OCI-LY7 (cell line): Measurements from ENCODE around the gene CREB5. TPM values are rescaled to one million over a fixed set of nuclear protein-coding genes. Genes with fewer than 3 reads are reported as not detected.

Source experiments
- BruUV-seq: library from RNA; stranded (reverse); fragments of 400-500 nt; replicated peaks from 2 replicates; lab custom pipeline; 2021; lab: Mats Ljungman, UMichigan
- CTCF ChIA-PET: fragments of 300-600 bp; sonication (Branson Sonifier 250); formaldehyde crosslinking; loops from one replicate; lab custom pipeline; 2022; ENCODE audit warnings: antibody characterized with exemption; ENCODE audit not compliant: unreplicated experiment; lab: Charles Lee
- POLR2A ChIA-PET: fragments of 300-600 bp; sonication (Branson Sonifier 250); formaldehyde crosslinking; loops from one replicate; lab custom pipeline; 2022; ENCODE audit warnings: antibody characterized with exemption; lab: Charles Lee
- DNase-seq: peaks from one replicate; pipeline ENCODE4 v3.0.0-alpha.2; 2015; ENCODE audit warnings: low spot score
- H2AFZ ChIP-seq: fragments of 200-600 bp; sonication (generic), shearing (Covaris generic); 2 replicates; pipeline ENCODE4 v1.6.1; 2014; ENCODE audit warnings: mild to moderate bottlenecking, antibody characterized with exemption, low read length, moderate library complexity
- H3K27ac ChIP-seq: fragments of 200-600 bp; sonication (generic); 2 replicates; pipeline ENCODE4 v1.5.1; 2014; ENCODE audit warnings: mixed run types, low read depth, mild to moderate bottlenecking, moderate library complexity, low read length, inconsistent platforms; ENCODE audit not compliant: poor library complexity, severe bottlenecking
- H3K36me3 ChIP-seq: fragments of 200-600 bp; sonication (generic); 2 replicates; pipeline ENCODE4 v1.6.1; 2014; ENCODE audit warnings: mild to moderate bottlenecking, antibody characterized with exemption, low read length, moderate library complexity, mixed read lengths; ENCODE audit not compliant: insufficient read depth
- H3K4me1 ChIP-seq: fragments of 200-600 bp; sonication (generic); 2 replicates; pipeline ENCODE4 v1.5.1; 2014; ENCODE audit warnings: mild to moderate bottlenecking, low read length; ENCODE audit not compliant: insufficient read depth, poor library complexity, severe bottlenecking
- H3K4me2 ChIP-seq: fragments of 200-600 bp; sonication (generic); 2 replicates; pipeline ENCODE4 v1.6.1; 2014; ENCODE audit warnings: mild to moderate bottlenecking, low read length
- H3K4me3 ChIP-seq: fragments of 200-600 bp; sonication (generic); 2 replicates; pipeline ENCODE4 v1.5.1; 2014; ENCODE audit warnings: mild to moderate bottlenecking, low read depth, low read length; ENCODE audit not compliant: poor library complexity, severe bottlenecking
- H3K79me2 ChIP-seq: fragments of 200-600 bp; sonication (generic); 2 replicates; pipeline ENCODE4 v1.6.1; 2016; ENCODE audit warnings: low read depth, mild to moderate bottlenecking, low read length, moderate library complexity, mixed read lengths; ENCODE audit not compliant: insufficient read depth
- H3K9me2 ChIP-seq: fragments of 200-600 bp; sonication (generic); 2 replicates; pipeline ENCODE4 v1.6.1; 2016; ENCODE audit warnings: mild to moderate bottlenecking, low read length, mixed read lengths; ENCODE audit not compliant: insufficient read depth
- H3K9me3 ChIP-seq: fragments of 200-600 bp; sonication (generic); 2 replicates; pipeline ENCODE4 v1.6.1; 2014; ENCODE audit warnings: mild to moderate bottlenecking, mixed run types, low read length, mixed read lengths
- H4K20me1 ChIP-seq: fragments of 200-600 bp; sonication (generic); 2 replicates; pipeline ENCODE4 v1.6.1; 2014; ENCODE audit warnings: mild to moderate bottlenecking, antibody characterized with exemption, low read length, moderate library complexity, mixed read lengths; ENCODE audit not compliant: insufficient read depth
- EZH2phosphoT487 ChIP-seq: fragments of 200-600 bp; sonication (generic); IDR thresholded peaks from 2 replicates; pipeline ENCODE4 v1.6.1; 2018; ENCODE audit warnings: low read depth, borderline replicate concordance, mild to moderate bottlenecking, mixed run types, antibody characterized with exemption, low read length, moderate library complexity, mixed read lengths
- intact Hi-C: fragments of 100-400 bp; cut with micrococcal nuclease; formaldehyde crosslinking; loops from one replicate; pipeline ENCODE4 v1.10.0; 2022; ENCODE audit not compliant: unreplicated experiment
- total RNA-seq, 2 experiments: library from RNA; depleted of rRNA in 1 of 2; stranded (reverse); fragments of >200 nt in 1 of 2; shearing (Covaris generic) in 1 of 2; gene quantifications; 2 replicates each; pipeline ENCODE4 v1.2.3, GENCODE V29; 2014 to 2022
- TF ChIP-seq, protein P1 (sequence below): fragments of 200-600 bp; sonication (generic); conservative IDR thresholded peaks from 2 replicates; pipeline ENCODE4 v1.5.1; 2014; ENCODE audit warnings: mild to moderate bottlenecking, antibody characterized with exemption, low read length, moderate library complexity, mixed read lengths

CREB5 gene
- total RNA-seq, 2 experiments from 2014 or later = 2.0 to 13.3 TPM

DNA sequence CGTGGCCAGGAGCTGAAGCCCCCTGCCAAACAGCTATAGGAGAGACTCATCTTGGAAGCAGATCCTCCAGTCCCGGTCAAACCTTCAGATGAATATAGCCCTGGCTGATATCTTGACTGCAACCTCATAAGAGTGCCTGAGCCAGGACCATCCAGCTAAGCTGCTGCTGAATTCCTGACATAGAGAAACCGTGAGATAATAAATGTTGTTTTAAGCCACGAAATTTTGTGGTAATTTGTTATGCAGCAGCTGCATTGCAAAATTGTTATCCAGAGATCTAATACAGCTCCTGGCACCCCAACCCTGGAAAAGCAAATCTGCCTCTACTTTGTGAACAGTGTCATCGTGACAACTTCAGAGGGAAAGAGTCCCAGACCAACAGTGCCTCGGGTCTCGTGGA, 119.9 kb downstream of the CREB5 start:
- BruUV-seq = no TSS peak

DNA sequence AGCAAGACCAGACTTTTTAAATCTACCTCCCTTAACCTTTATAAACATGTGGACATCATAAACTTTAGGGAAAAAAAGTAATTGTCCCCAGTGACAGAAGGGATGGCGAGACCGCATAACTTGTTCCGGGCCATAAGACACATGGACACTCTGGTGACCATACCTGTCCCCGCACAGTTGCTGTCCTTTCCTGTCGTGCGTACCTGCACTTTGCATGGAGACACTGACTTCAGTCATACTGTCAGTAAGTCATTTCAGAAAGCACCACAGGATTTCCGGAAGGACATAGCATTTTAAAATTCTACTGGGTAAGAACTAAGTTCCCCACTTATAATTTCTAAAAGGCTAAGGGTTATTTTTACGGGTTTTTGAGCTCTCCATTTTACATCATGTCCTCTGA, 120.9 kb downstream of the CREB5 start:
- TF ChIP-seq, protein P1, sequence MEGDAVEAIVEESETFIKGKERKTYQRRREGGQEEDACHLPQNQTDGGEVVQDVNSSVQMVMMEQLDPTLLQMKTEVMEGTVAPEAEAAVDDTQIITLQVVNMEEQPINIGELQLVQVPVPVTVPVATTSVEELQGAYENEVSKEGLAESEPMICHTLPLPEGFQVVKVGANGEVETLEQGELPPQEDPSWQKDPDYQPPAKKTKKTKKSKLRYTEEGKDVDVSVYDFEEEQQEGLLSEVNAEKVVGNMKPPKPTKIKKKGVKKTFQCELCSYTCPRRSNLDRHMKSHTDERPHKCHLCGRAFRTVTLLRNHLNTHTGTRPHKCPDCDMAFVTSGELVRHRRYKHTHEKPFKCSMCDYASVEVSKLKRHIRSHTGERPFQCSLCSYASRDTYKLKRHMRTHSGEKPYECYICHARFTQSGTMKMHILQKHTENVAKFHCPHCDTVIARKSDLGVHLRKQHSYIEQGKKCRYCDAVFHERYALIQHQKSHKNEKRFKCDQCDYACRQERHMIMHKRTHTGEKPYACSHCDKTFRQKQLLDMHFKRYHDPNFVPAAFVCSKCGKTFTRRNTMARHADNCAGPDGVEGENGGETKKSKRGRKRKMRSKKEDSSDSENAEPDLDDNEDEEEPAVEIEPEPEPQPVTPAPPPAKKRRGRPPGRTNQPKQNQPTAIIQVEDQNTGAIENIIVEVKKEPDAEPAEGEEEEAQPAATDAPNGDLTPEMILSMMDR = no peak
- no peak for TF ChIP-seq EZH2phosphoT487
- H4K20me1 ChIP-seq = no peaks in the 10 kb centered on the region
- DNase-seq = no peak
- H3K9me2 ChIP-seq = no peaks in the 10 kb centered on the region
- no peak overlapping the region for H3K4me2 ChIP-seq
- CTCF ChIA-PET = no interaction called here
- H3K4me3 ChIP-seq = no peak overlapping the region
- H3K36me3 ChIP-seq = no peaks in the 10 kb centered on the region
- no TSS peak for BruUV-seq
- H3K79me2 ChIP-seq = no peaks in the 10 kb centered on the region
- no peaks in the 10 kb centered on the region for H3K4me1 ChIP-seq
- intact Hi-C loops = no loop called here
- POLR2A ChIA-PET = interaction anchor here (0.7 to 0.9 kb wide), 2 partner anchors 9 to 579 kb away, joined by 3 to 5 read pairs; no protein-coding TSS in a partner anchor
- H3K27ac ChIP-seq = no peak overlapping the region
- no peaks in the 10 kb centered on the region for H3K9me3 ChIP-seq
- H2AFZ ChIP-seq = no peak overlapping the region

More for the DNA sequence above, 119.9 kb downstream of the CREB5 start:
- Histone ChIP-seq H3K36me3 (no peaks in the 10 kb centered on the region), H3K27ac (no peak overlapping the region), H3K4me2 (no peak overlapping the region), H4K20me1 (no peaks in the 10 kb centered on the region), H2AFZ (no peak overlapping the region), H3K4me1 (no peaks in the 10 kb centered on the region), H3K4me3 (no peak overlapping the region), H3K9me2 (no peaks in the 10 kb centered on the region), H3K79me2 (no peaks in the 10 kb centered on the region), H3K9me3 (no peaks in the 10 kb centered on the region)
- ChIA-PET CTCF (no interaction called here), POLR2A (no interaction called here)
- no peak for DNase-seq
- intact Hi-C loops = no loop called here
- TF ChIP-seq, protein P1 = no peak
- no peak for TF ChIP-seq EZH2phosphoT487

DNA sequence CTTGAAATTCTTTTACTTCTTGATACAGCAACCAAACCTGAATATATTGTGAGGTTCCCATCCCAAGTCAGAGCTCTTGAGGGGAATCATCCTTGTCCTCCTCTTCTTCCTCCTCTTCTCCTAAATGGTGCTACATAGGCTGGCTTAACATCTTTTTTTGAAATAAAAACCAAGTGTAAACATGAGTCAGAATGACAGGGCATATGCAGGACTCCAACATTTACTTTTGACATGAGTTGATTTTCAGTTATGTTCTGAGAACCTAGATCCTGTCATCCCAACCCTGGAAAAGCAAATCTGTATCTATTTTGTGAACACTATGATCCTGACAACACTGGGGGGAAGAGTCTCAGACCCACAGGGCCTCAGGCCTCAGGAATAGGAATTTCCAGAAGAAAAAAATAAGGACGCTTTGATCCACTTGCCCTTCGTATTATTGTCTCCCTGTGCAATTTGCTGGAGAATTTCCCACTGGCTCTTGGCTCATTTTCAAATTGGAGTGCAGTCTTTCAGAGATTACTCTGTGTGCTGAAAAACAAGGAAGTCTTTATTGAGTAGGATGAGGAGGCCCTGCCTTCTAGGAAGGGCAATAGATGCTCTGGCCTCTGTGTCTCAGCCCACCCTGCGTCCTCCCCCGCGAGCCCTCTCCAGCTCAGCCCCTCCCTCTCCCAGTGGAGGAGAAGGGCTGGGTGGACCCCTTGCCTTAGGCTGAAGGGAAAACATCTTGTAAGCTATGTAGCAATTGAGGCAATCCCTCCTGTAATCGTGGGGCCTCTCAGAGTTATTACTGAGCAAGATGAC, 121.6 kb downstream of the CREB5 start:
- no peaks in the 10 kb centered on the region for H3K9me3 ChIP-seq
- H3K4me2 ChIP-seq = no peak overlapping the region
- H3K4me3 ChIP-seq = no peak overlapping the region
- intact Hi-C loops = no loop called here
- ChIA-PET POLR2A (interaction anchor here (0.7 to 0.9 kb wide), 2 partner anchors 10 to 580 kb away, joined by 3 to 5 read pairs; no protein-coding TSS in a partner anchor), CTCF (no interaction called here)
- no peaks in the 10 kb centered on the region for H4K20me1 ChIP-seq
- no peaks in the 10 kb centered on the region for H3K4me1 ChIP-seq
- H2AFZ ChIP-seq = no peak overlapping the region
- H3K9me2 ChIP-seq = no peaks in the 10 kb centered on the region
- H3K79me2 ChIP-seq = no peaks in the 10 kb centered on the region
- BruUV-seq = no TSS peak
- no peak for TF ChIP-seq EZH2phosphoT487
- TF ChIP-seq, protein P1 = no peak
- H3K27ac ChIP-seq = no peak overlapping the region
- H3K36me3 ChIP-seq = no peaks in the 10 kb centered on the region
- DNase-seq = no peak
